MCF 10A (cell line): ENCODE results near the gene MICAL3. TPM values are rescaled to one million over a fixed set of nuclear protein-coding genes. Genes with fewer than 3 reads are reported as not detected.
A peak's percentile ranks its signal among the peaks of the same experiment; 100 is the strongest.

Experiments used
- BruUV-seq: library from RNA; stranded (reverse); fragments of 400-500 nt; replicated peaks from 2 replicates; lab custom pipeline; 2021; lab: Mats Ljungman, UMichigan
- CTCF ChIA-PET: fragments of 300-600 bp; sonication (Branson Sonifier 250); formaldehyde crosslinking; extraction: SDS; loops from one replicate; lab custom pipeline; 2021; ENCODE audit warnings: antibody characterized with exemption, inconsistent platforms; lab: Yijun Ruan, JAX
- POLR2A ChIA-PET: fragments of 300-600, 350-650 bp; sonication (Branson Sonifier 250); formaldehyde crosslinking; extraction: SDS; loops from one replicate; lab custom pipeline; 2020; ENCODE audit warnings: antibody characterized with exemption, inconsistent platforms; lab: Yijun Ruan, JAX
- DNase-seq: peaks from one replicate; pipeline ENCODE4 v3.0.0-alpha.2; 2018; ENCODE audit not compliant: unreplicated experiment
- H3K27ac Mint-ChIP-seq: one replicate; pipeline ENCODE4 v1.8.0; 2022; ENCODE audit warnings: mild to moderate bottlenecking, low read depth, mixed read lengths; ENCODE audit not compliant: unreplicated experiment
- H3K27me3 Mint-ChIP-seq: one replicate; pipeline ENCODE4 v1.8.0; 2022; ENCODE audit warnings: mixed read lengths; ENCODE audit not compliant: insufficient read depth, unreplicated experiment
- H3K36me3 Mint-ChIP-seq: one replicate; pipeline ENCODE4 v1.8.0; 2022; ENCODE audit warnings: mild to moderate bottlenecking, moderate library complexity, mixed read lengths; ENCODE audit not compliant: insufficient read depth, unreplicated experiment
- H3K4me1 Mint-ChIP-seq: one replicate; pipeline ENCODE4 v1.8.0; 2022; ENCODE audit warnings: mixed read lengths; ENCODE audit not compliant: insufficient read depth, unreplicated experiment
- H3K4me3 Mint-ChIP-seq: one replicate; pipeline ENCODE4 v1.8.0; 2022; ENCODE audit warnings: mild to moderate bottlenecking, moderate library complexity, mixed read lengths; ENCODE audit not compliant: unreplicated experiment
- H3K9me3 Mint-ChIP-seq: one replicate; pipeline ENCODE4 v1.8.0; 2022; ENCODE audit warnings: mixed read lengths; ENCODE audit not compliant: unreplicated experiment
- CTCF ChIP-seq: fragments of 200-600 bp; IDR thresholded peaks from one replicate; pipeline ENCODE4 v1.8.0; 2022; ENCODE audit warnings: antibody characterized with exemption, mild to moderate bottlenecking; ENCODE audit not compliant: unreplicated experiment
- intact Hi-C: fragments of 100-400 bp; cut with micrococcal nuclease; formaldehyde crosslinking; loops from 2 replicates; pipeline ENCODE4 v1.14.1; 2022
- total RNA-seq: library from RNA; stranded (reverse); gene quantifications from 2 replicates; pipeline ENCODE4 v1.2.3, GENCODE V29; 2022

The MICAL3 gene
- total RNA-seq, 1 experiment from 2014 or later = 54.1 TPM

- Mint-ChIP-seq H3K4me1 (peaks cover 27% of the 10 kb centered on the region), H3K36me3 (peaks cover 11% of the 10 kb centered on the region), H3K27me3 (no peaks in the 10 kb centered on the region), H3K4me3 (no peak overlapping the region), H3K9me3 (no peaks in the 10 kb centered on the region), H3K27ac (peak overlapping the region; percentile 49)
- no peak for TF ChIP-seq CTCF
- DNase-seq = no peak
- no TSS peak for BruUV-seq
- intact Hi-C loops = no loop called here
- ChIA-PET CTCF (interaction anchor here (0.6 to 1.1 kb wide), 4 partner anchors 37 to 145 kb away, joined by 3 to 5 read pairs (median 3); no protein-coding TSS in a partner anchor), POLR2A (interaction anchor here (0.7 to 1.1 kb wide), 2 partner anchors 17 to 102 kb away, joined by 3 read pairs; no protein-coding TSS in a partner anchor)
Measured at GRCh38 chr22:17974703-17975372, 49.5 kb downstream of the MICAL3 start.

GRCh38 chr22:17974087-17974486 is 50.3 kb downstream of the MICAL3 start:
- TF ChIP-seq CTCF = no peak
- POLR2A ChIA-PET = interaction anchor here (1.1 kb wide), 1 partner anchor 17 kb away, joined by 3 read pairs; no protein-coding TSS in a partner anchor
- no peaks in the 10 kb centered on the region for H3K27me3 Mint-ChIP-seq
- intact Hi-C loops = no loop called here
- peak overlapping the region; percentile 35 for H3K27ac Mint-ChIP-seq
- H3K4me1 Mint-ChIP-seq = peaks cover 34% of the 10 kb centered on the region
- peak; percentile 46 for DNase-seq
- BruUV-seq = no TSS peak
- H3K36me3 Mint-ChIP-seq = peaks cover 16% of the 10 kb centered on the region
- CTCF ChIA-PET = interaction anchor here (1.0 to 1.1 kb wide), 2 partner anchors 102 to 145 kb away, joined by 3 to 5 read pairs; no protein-coding TSS in a partner anchor
- H3K9me3 Mint-ChIP-seq = no peaks in the 10 kb centered on the region
- H3K4me3 Mint-ChIP-seq = no peak overlapping the region

- intact Hi-C loops = no loop called here
- no peaks in the 10 kb centered on the region for H3K9me3 Mint-ChIP-seq
- H3K4me1 Mint-ChIP-seq = peaks cover 34% of the 10 kb centered on the region
- H3K4me3 Mint-ChIP-seq = no peak overlapping the region
- no peak for DNase-seq
- H3K36me3 Mint-ChIP-seq = peaks cover 16% of the 10 kb centered on the region
- BruUV-seq = no TSS peak
- no peak for TF ChIP-seq CTCF
- POLR2A ChIA-PET = no interaction called here
- CTCF ChIA-PET = no interaction called here
- H3K27me3 Mint-ChIP-seq = no peaks in the 10 kb centered on the region
- peak overlapping the region; percentile 61 for H3K27ac Mint-ChIP-seq
Measured at GRCh38 chr22:17973217-17973616, 51.1 kb downstream of the MICAL3 start.

- no peak for TF ChIP-seq CTCF
- BruUV-seq = no TSS peak
- Mint-ChIP-seq H3K9me3 (no peaks in the 10 kb centered on the region), H3K36me3 (peaks cover 16% of the 10 kb centered on the region), H3K27ac (peak overlapping the region; percentile 61), H3K27me3 (no peaks in the 10 kb centered on the region), H3K4me1 (peaks cover 34% of the 10 kb centered on the region), H3K4me3 (peak overlapping the region; percentile 6)
- peak; percentile 76 for DNase-seq
- ChIA-PET CTCF (interaction anchor here (0.8 kb wide), 1 partner anchor 184 kb away, joined by 4 read pairs; no protein-coding TSS in a partner anchor), POLR2A (interaction anchor here (0.6 to 1.2 kb wide), 3 partner anchors 25 to 59 kb away, joined by 3 to 4 read pairs (median 3); no protein-coding TSS in a partner anchor)
- intact Hi-C loops = no loop called here
Measured at GRCh38 chr22:17972385-17973191, 51.8 kb downstream of the MICAL3 start.
